Stomach (tissue), 9 donors: ENCODE measurements around the gene PTK6. TPM values are rescaled to one million over a fixed set of nuclear protein-coding genes. Genes with fewer than 3 reads are reported as not detected.
"Not testable (repeated sequence)": the region's sequence is repeated elsewhere in the genome, so short reads cannot be mapped to it uniquely, and the experiment has no call there.

Experiments
- DNase-seq, 2 donors: peaks; one replicate each; pipeline versions ENCODE4 v3.0.0 to v3.0.0-alpha.2; 2013 to 2019
- H3K27ac ChIP-seq, 5 donors: fragments of 200-600 bp in 4 of 5; sonication (generic) in 4 of 5; one replicate each; pipeline ENCODE4 v1.5.1; 2013 to 2019; ENCODE audit warnings: mild to moderate bottlenecking in 1 of 5, moderate library complexity in 1 of 5
- H3K27me3 ChIP-seq, 3 donors: fragments of 200-600 bp; sonication (generic); one replicate each; pipeline ENCODE4 v1.5.1; 2017 to 2019; ENCODE audit warnings: mixed run types in 1 of 3
- H3K36me3 ChIP-seq, 4 donors: fragments of 200-600 bp; sonication (generic); 1 replicate in 3 of 4; 2 replicates in 1 of 4; pipeline ENCODE4 v1.5.1; 2016 to 2019
- H3K4me1 ChIP-seq, 4 donors: fragments of 200-600 bp; sonication (generic); one replicate each; pipeline ENCODE4 v1.5.1; 2016 to 2019
- H3K4me3 ChIP-seq, 4 donors: fragments of 200-600 bp; sonication (generic) in 3 of 4; one replicate each; pipeline ENCODE4 v1.5.1; 2016 to 2019; ENCODE audit warnings: mild to moderate bottlenecking in 1 of 4
- H3K9me3 ChIP-seq, 4 donors: fragments of 200-600 bp; sonication (generic); one replicate each; pipeline ENCODE4 v1.5.1; 2016 to 2019
- EP300 ChIP-seq: sonication (generic); formaldehyde crosslinking; IDR thresholded peaks from one replicate; pipeline ENCODE4 v1.6.1; 2017; ENCODE audit warnings: antibody characterized with exemption
- POLR2A ChIP-seq, 4 donors: fragments of 450-650 bp; IDR thresholded peaks; one replicate each; pipeline ENCODE4 v1.6.1; 2016; ENCODE audit warnings: antibody characterized with exemption in 4 of 4, control low read depth in 2 of 4, mild to moderate bottlenecking in 1 of 4, moderate library complexity in 1 of 4
- POLR2AphosphoS5 ChIP-seq, 3 donors: sonication (generic); formaldehyde crosslinking; IDR thresholded peaks; one replicate each; pipeline ENCODE4 v1.6.1; 2016; ENCODE audit warnings: antibody characterized with exemption in 3 of 3
- WGBS, 5 donors: extraction: QIAGEN DNeasy Blood & Tissue Kit in 3 of 5; methylation state at CpG; one replicate each; pipeline versions ENCODE4 v1.1.5 to v1.1.7; 2013 to 2018; 5-methylcytosine and 5-hydroxymethylcytosine counted together
- intact Hi-C: fragments of 100-400 bp; cut with DNase I; formaldehyde crosslinking; loops from one replicate; pipeline ENCODE4 v1.15.1; 2023; ENCODE audit warnings: low total_unique reads
- polyA plus RNA-seq, 3 donors: library from polyadenylated mRNA; stranded (reverse); fragments of 200-250 nt; gene quantifications; one replicate each; pipeline ENCODE4 v1.2.3, GENCODE V29; 2013
- total RNA-seq, 5 donors: library from RNA; depleted of rRNA; stranded (reverse); fragments of >200 nt; gene quantifications; one replicate each; pipeline versions ENCODE4 v1.1.0 to v1.2.3, GENCODE V29; 2014 to 2016
- TF ChIP-seq, protein P1 (sequence below), 7 experiments: fragments of 450-650 bp in 4 of 7; fragments of 200-600 bp in 3 of 7; sonication (generic) in 3 of 7; IDR thresholded peaks; one replicate each; pipeline ENCODE4 v1.5.1; 2016 to 2019; ENCODE audit warnings: antibody characterized with exemption in 7 of 7, control low read depth in 2 of 7, mild to moderate bottlenecking in 1 of 7
- donor health status: healthy with polysubstance abuse.
- donor health status: Bipolar disorder and iron deficiency.
- donor health status: healthy.

The PTK6 gene
- total and polyA plus RNA-seq, 8 donors, result 7.7 to 98.5 (median 22.9) TPM

DNA sequence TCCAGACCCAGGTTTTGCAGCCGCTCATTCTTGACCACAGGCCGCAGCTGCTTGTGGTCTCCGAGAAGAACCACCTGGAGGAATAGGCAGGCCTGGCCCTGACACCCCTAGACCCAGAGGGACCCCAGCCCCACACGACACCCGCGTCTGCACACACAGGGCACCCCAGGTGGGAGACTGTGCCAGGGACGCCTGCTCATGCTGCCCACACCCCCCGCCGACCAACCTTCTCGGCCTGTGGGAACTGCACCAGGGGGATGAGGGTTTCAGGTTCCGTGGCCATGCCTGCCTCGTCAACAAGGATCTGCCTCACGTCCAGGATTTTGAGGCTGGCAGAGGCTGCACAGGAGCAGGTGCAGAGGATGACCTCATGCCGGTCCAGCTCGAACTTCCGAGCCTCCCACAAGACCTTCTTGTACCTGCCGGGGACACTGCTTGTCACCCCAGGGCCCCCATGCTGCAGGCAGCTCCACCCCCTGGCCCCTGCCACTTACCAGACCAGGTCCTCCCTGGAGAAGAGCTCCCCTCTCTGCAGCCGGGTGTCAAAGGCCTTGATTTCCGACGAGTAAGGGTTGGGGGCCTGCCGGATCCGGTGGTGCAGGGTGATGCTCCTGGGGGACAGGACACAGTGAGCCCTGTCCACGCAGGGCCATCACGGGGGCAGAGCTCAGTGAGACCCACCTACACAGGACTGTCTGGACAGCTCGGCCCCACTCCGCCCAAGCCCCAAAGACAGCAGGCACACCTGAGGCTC lies 23.9 kb upstream of the PTK6 start:
- no peaks in the 10 kb centered on the region for H3K4me1 ChIP-seq
- 93 to 96% (median 94%) methylated on average over 3 to 26 of the region's 26 CpGs for WGBS, 5 donors
- H3K4me3 ChIP-seq, result no peak overlapping the region
- no peaks in the 10 kb centered on the region for H3K27me3 ChIP-seq
- no peaks in the 10 kb centered on the region for H3K9me3 ChIP-seq
- DNase-seq, result no peak
- TF ChIP-seq EP300 (no peak), POLR2A (IDR thresholded peaks at IDR 0.05) (no peak), POLR2AphosphoS5 (IDR thresholded peaks at IDR 0.05) (no peak)
- TF ChIP-seq, protein P1, sequence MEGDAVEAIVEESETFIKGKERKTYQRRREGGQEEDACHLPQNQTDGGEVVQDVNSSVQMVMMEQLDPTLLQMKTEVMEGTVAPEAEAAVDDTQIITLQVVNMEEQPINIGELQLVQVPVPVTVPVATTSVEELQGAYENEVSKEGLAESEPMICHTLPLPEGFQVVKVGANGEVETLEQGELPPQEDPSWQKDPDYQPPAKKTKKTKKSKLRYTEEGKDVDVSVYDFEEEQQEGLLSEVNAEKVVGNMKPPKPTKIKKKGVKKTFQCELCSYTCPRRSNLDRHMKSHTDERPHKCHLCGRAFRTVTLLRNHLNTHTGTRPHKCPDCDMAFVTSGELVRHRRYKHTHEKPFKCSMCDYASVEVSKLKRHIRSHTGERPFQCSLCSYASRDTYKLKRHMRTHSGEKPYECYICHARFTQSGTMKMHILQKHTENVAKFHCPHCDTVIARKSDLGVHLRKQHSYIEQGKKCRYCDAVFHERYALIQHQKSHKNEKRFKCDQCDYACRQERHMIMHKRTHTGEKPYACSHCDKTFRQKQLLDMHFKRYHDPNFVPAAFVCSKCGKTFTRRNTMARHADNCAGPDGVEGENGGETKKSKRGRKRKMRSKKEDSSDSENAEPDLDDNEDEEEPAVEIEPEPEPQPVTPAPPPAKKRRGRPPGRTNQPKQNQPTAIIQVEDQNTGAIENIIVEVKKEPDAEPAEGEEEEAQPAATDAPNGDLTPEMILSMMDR (IDR thresholded peaks at IDR 0.05), result no peak
- no peak overlapping the region for H3K27ac ChIP-seq
- peaks cover 66 to 84% (median 79%) of the 10 kb centered on the region in 4 donors for H3K36me3 ChIP-seq
- intact Hi-C loops, result no loop called here

DNA sequence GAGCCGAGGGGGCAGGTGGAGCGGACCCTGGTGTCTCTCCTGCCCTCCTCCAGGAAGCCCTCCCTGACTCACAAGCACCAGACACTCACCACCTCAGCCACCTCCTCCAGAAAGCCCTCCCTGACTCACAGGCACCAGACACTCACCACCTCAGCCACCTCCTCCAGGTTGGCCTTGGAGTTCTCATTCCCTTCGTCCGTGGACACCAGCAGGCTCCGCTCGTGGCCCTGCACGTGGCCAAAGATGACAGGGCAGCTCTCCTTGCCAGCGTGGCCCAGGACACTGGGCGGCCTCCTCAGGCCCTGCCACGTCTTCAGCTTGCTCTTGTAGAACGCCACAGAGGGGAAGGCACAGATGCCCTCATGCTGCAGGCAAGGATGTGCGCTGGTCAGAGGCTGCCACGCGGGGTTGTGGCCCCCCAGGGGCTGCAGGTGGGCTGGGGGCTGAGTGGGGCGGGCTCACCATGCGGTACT lies 23.2 kb upstream of the PTK6 start:
- DNase-seq, result no peak
- no peaks in the 10 kb centered on the region for H3K4me1 ChIP-seq
- intact Hi-C loops, result no loop called here
- no peaks in the 10 kb centered on the region for H3K27me3 ChIP-seq
- H3K36me3 ChIP-seq, result peaks cover 60 to 78% (median 72%) of the 10 kb centered on the region in 4 donors
- no peak overlapping the region for H3K4me3 ChIP-seq
- 96 to 99% (median 96%) methylated on average over 6 to 16 of the region's 16 CpGs for WGBS, 5 donors
- H3K27ac ChIP-seq, result no peak overlapping the region
- TF ChIP-seq, protein P1 (IDR thresholded peaks at IDR 0.05), result no peak
- no peak for TF ChIP-seq POLR2AphosphoS5 (IDR thresholded peaks at IDR 0.05)
- TF ChIP-seq POLR2A (IDR thresholded peaks at IDR 0.05), result no peak
- no peak for TF ChIP-seq EP300
- no peaks in the 10 kb centered on the region for H3K9me3 ChIP-seq

DNA sequence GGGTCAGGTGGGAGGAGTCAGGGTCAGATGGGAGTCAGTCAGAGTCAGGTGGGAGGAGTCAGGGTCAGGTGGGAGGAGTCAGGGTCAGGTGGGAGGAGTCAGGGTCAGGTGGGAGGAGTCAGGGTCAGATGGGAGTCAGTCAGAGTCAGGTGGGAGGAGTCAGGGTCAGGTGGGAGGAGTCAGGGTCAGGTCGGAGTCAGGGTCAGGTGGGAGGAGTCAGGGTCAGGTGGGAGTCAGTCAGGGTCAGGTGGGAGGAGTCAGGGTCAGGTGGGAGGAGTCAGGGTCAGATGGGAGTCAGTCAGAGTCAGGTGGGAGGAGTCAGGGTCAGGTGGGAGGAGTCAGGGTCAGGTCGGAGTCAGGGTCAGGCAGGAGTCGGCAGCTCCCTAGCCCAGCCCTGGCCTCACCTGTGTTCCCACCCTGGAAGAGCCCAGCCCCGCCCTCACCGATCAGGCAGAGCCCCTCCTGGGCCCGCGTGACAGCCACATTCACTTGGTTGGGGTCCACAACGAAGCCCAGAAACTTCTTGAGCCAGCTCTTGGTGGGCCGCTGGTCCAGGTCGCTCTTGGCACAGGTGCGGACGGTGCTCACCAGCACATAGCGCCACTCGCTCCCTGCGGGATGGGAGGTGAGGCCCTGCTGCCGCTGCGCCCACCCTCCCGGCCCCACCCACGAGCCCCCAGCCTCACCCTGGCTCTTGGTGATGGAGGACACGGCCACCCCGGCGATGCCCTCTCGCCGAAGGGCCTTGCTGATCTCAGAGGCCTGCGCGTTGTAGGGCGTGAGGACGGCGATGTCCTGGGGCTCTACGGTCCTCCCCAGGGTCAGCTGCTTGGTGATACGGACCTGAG lies 22.5 kb upstream of the PTK6 start:
- H3K27ac ChIP-seq, DNase-seq, H3K9me3 ChIP-seq, H3K4me1 ChIP-seq, intact Hi-C loops, H3K4me3 ChIP-seq, H3K27me3 ChIP-seq: not testable (repeated sequence)
- 90 to 97% (median 95%) methylated on average over 3 to 30 of the region's 31 CpGs for WGBS, 5 donors
- peaks cover 54 to 71% (median 66%) of the 10 kb centered on the region in 4 donors for H3K36me3 ChIP-seq

DNA sequence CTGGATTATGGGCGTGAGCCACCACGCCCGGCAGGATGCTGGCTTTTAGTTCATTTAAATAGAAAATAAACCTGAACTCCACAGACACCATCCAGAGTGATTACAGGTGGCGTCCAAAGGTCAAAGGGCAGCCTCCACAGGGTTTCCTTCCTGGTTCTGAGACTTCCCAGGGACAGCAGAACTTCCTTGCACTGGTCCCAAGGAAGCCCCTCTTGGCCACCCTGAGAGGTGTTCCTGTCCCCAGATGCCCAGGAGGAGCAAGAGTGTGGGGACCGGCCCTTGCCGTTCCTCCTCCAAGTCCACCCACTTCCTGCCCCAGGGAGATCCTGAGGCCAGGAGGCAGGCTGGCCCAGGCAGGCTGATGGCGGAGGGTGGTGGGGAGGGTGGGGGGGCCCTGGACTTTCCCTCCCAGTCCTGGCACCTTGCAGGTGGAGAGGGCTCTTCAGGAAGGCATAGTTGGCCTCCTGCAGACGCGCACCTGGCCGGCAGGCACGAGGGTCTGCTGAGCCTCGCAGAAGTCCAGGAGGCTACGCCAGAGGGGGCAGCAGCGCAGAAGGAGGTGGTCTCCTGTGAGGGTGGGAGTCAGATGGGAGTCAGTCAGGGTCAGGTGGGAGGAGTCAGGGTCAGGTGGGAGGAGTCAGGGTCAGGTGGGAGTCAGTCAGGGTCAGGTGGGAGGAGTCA lies 21.8 kb upstream of the PTK6 start:
- no peak for DNase-seq
- no peaks in the 10 kb centered on the region for H3K9me3 ChIP-seq
- WGBS, 5 donors, result 94 to 98% (median 94%) methylated on average over 13 to 14 of the region's 14 CpGs
- H3K27ac ChIP-seq, result no peak overlapping the region
- H3K27me3 ChIP-seq, result peaks cover 0 to 8% (median 0%) of the 10 kb centered on the region in 3 donors
- no peak overlapping the region for H3K4me3 ChIP-seq
- peaks cover 47 to 63% (median 58%) of the 10 kb centered on the region in 4 donors for H3K36me3 ChIP-seq
- TF ChIP-seq POLR2AphosphoS5 (IDR thresholded peaks at IDR 0.05), result no peak
- no peak for TF ChIP-seq POLR2A (IDR thresholded peaks at IDR 0.05)
- no peak for TF ChIP-seq EP300
- TF ChIP-seq, protein P1 (IDR thresholded peaks at IDR 0.05), result no peak
- intact Hi-C loops, result no loop called here
- peaks cover 4 to 12% (median 9%) of the 10 kb centered on the region in 4 donors for H3K4me1 ChIP-seq
